Measurements from ENCODE around the gene PAPPA2.

The PAPPA2 gene

DNA sequence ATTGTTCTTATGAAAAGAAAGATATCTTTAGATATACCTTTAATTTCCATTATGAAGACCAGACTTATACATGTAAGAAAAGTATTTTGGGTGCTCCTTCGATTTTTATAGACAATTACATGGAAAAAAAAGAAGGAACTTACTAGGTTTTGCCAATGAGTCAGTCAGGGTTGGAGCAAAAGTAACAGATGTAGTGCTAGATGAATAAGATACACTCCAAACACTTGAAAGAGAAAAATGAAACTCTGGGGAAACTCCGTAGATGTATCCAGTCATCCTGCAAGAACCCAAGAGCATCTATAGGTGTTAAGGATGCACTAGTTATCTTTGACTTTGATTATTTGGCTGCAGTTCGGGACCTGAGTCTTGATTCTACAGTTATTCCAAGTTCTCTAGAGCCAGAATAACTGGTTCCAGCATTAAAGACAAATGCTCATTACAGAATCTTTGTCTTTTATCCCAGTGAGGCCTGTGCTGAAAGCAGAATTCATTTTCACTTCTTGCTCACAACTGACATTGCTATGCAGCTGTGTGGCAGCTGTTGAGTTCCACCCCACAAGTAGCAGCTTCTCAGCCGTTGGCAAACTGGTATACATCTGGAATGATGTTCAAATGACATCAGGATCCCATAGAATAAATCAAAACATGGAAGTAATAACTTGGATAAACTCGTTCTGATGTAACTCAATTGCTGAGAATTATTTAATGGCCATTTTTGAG lies 375.5 kb downstream of the PAPPA2 start:
- TF ChIP-seq, protein P1, sequence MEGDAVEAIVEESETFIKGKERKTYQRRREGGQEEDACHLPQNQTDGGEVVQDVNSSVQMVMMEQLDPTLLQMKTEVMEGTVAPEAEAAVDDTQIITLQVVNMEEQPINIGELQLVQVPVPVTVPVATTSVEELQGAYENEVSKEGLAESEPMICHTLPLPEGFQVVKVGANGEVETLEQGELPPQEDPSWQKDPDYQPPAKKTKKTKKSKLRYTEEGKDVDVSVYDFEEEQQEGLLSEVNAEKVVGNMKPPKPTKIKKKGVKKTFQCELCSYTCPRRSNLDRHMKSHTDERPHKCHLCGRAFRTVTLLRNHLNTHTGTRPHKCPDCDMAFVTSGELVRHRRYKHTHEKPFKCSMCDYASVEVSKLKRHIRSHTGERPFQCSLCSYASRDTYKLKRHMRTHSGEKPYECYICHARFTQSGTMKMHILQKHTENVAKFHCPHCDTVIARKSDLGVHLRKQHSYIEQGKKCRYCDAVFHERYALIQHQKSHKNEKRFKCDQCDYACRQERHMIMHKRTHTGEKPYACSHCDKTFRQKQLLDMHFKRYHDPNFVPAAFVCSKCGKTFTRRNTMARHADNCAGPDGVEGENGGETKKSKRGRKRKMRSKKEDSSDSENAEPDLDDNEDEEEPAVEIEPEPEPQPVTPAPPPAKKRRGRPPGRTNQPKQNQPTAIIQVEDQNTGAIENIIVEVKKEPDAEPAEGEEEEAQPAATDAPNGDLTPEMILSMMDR (IDR thresholded peaks at IDR 0.05; ENCODE audit: insufficient read depth, low read depth, low read length, missing control alignments): no peak
- no peak for DNase-seq (ENCODE audit: low read depth)
- no peak overlapping the region for H3K4me3 ChIP-seq (ENCODE audit: low read length)

DNA sequence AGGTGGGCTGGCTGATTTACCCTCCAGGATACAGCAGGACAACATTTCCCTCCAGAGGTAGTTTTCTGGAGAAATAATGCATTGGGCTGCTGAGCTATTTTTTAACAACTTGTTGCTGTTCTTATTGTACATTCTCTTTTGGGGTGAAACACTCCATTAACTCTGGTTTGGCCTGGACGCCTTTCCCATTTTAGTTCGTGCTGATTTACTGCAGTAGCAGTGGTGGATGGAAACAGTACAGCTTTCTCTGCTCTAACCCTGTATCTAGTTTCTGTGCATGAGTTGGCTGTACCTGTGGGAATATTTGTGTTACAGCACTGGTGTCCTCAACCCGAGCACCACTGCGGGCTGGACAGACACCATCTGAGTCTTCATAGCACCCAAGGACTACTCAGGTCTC lies 376.2 kb downstream of the PAPPA2 start:
- TF ChIP-seq, protein P1 (IDR thresholded peaks at IDR 0.05; ENCODE audit: insufficient read depth, low read depth, low read length, missing control alignments): no peak
- no peak for DNase-seq (ENCODE audit: low read depth)

DNA sequence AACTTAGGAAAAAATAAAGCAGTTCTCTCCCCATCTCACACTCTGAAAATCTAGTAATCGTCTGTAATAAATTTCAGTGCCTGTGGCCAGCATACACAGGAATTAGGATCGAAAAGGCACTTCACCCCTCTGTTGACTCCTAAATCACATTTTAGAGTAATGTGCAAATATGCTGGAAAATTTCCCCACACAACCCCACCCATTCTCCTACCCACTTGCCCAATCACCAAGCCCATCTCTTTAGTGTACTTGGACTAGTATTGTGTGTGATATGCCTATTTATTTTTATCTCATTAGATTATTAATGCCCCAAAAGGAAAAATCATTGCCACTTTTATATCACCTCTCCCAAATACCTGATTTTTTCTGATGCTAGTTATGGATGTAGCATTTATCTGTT lies 378.3 kb downstream of the PAPPA2 start:
- no peak for DNase-seq (ENCODE audit: low read depth)
- TF ChIP-seq, protein P1 (IDR thresholded peaks at IDR 0.05; ENCODE audit: insufficient read depth, low read depth, low read length, missing control alignments): no peak
- no peak overlapping the region for H3K4me3 ChIP-seq (ENCODE audit: low read length)

More for the DNA sequence above, 376.2 kb downstream of the PAPPA2 start:
- H3K4me3 ChIP-seq (ENCODE audit: low read length): no peak overlapping the region

DNA sequence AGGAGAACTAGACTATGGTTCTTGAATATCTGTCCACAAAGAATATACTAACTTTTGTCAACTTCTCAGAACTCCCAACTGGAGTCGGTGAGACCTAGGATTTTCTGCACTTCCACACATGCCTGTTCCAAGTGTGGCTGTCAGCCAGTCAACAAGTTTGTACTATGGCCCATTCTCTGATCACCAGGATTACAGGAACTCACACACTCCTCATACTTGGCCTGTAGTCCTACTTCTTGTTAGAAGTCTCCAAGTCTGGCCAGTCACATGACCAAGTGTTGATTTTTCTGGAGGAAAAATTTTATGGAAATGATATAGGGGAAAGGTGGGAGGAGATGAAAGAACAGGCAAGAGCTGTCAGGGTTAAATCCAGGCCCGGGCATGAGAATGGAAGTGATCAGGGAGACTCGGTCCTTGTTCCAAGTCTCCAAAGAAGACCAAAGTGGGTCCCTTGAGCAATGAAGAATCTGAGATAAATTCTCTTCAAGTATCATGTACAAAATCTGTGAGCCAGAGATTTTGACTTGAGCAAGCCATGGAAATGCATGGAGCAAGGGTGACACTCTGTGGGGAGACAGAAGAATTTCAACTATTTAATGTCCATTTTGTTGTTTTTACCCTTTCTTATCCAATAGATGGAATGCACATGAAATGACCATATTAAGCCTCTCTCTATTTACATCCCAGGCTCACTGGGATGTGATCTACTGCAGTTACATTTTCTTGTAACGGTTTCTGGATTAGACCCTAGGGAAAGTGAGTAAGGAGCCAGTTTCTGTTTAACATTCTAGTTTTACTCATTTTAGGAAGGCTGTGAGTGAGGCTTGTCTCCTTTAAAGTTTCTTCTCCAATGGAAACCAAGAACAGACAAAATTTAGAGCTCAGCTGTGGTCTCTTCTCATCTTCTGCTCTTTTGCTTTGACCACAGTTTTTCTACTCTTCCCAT lies 380.6 kb downstream of the PAPPA2 start:
- TF ChIP-seq, protein P1 (IDR thresholded peaks at IDR 0.05; ENCODE audit: insufficient read depth, low read depth, low read length, missing control alignments): peak; percentile 49
- DNase-seq (ENCODE audit: low read depth): peak; percentile 58
- no peak overlapping the region for H3K4me3 ChIP-seq (ENCODE audit: low read length)

DNA sequence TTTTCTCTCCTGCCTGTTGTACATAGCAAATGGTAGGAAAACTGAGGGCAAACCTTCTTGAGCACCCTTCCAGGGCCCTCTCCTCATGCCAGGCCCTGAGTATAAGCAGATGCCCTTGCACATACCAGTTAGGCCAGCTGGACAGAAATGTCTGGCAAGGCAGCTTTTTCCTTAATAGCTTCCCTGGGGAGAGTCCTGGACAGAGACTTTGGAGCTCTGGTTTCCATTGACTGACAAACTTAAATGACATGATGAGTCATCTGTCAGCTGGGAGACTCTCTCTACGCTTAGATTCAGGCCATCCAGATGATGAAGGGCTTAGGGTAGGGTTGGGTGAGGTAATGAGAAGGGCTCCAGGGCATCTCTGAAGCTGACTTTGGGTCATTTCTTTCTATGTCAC lies 384.1 kb downstream of the PAPPA2 start:
- TF ChIP-seq, protein P1 (IDR thresholded peaks at IDR 0.05; ENCODE audit: insufficient read depth, low read depth, low read length, missing control alignments): no peak
- DNase-seq (ENCODE audit: low read depth): peak; percentile 24
- no peak overlapping the region for H3K4me3 ChIP-seq (ENCODE audit: low read length)

DNA sequence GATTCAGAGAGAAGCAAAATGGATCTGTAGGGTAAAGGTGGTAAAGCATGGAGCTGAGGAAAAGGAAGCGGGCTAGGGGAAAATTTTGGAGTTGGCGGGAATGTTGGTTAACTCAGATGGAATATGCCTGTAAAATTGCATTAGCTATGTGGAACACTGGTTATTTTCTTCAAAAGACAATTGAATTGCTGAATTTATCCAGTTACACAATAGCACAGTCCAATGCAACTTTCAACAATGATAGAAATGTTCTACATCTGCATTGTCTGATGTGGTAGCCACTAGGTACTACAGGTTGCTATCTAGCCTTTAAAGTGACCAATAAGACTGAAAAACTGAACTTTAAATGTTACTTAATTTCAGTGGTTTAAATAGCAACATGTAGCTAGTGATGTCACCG lies 386.3 kb downstream of the PAPPA2 start:
- TF ChIP-seq, protein P1 (IDR thresholded peaks at IDR 0.05; ENCODE audit: insufficient read depth, low read depth, low read length, missing control alignments): no peak
- no peak for DNase-seq (ENCODE audit: low read depth)
- H3K4me3 ChIP-seq (ENCODE audit: low read length): no peak overlapping the region

Data from epithelial cell of esophagus (primary cell).